GM12874 (cell line): ENCODE data around the gene POP4.

Source experiments
- CTCF ChIP-seq: IDR thresholded peaks from 2 replicates; pipeline ENCODE4 v1.5.1; 2011; ENCODE audit warnings: low read depth, mild to moderate bottlenecking, control low read depth, low read length, moderate library complexity; ENCODE audit not compliant: insufficient read depth

POP4 gene

GRCh38 chr19:29564574-29565005 is 41.5 kb upstream of the POP4 start:
- no peak for TF ChIP-seq CTCF

GRCh38 chr19:29565171-29565570 is 40.9 kb upstream of the POP4 start:
- no peak for TF ChIP-seq CTCF

- TF ChIP-seq CTCF: no peak
Observed at GRCh38 chr19:29566496-29567054, 39.5 kb upstream of the POP4 start.

GRCh38 chr19:29567366-29567915 is 38.6 kb upstream of the POP4 start:
- TF ChIP-seq CTCF: no peak

GRCh38 chr19:29568036-29569025 is 37.8 kb upstream of the POP4 start:
- TF ChIP-seq CTCF: no peak

GRCh38 chr19:29569038-29569911 is 36.8 kb upstream of the POP4 start:
- no peak for TF ChIP-seq CTCF
